OCI-LY7 (cell line): ENCODE measurements around the gene RTL9. TPM values are rescaled to one million over a fixed set of nuclear protein-coding genes. Genes with fewer than 3 reads are reported as not detected.

Experiments
- BruUV-seq: library from RNA; stranded (reverse); fragments of 400-500 nt; replicated peaks from 2 replicates; lab custom pipeline; 2021; lab: Mats Ljungman, UMichigan
- CTCF ChIA-PET: fragments of 300-600 bp; sonication (Branson Sonifier 250); formaldehyde crosslinking; loops from one replicate; lab custom pipeline; 2022; ENCODE audit warnings: antibody characterized with exemption; ENCODE audit not compliant: unreplicated experiment; lab: Charles Lee
- POLR2A ChIA-PET: fragments of 300-600 bp; sonication (Branson Sonifier 250); formaldehyde crosslinking; loops from one replicate; lab custom pipeline; 2022; ENCODE audit warnings: antibody characterized with exemption; lab: Charles Lee
- DNase-seq: peaks from one replicate; pipeline ENCODE4 v3.0.0-alpha.2; 2015; ENCODE audit warnings: low spot score
- H2AFZ ChIP-seq: fragments of 200-600 bp; sonication (generic), shearing (Covaris generic); 2 replicates; pipeline ENCODE4 v1.6.1; 2014; ENCODE audit warnings: mild to moderate bottlenecking, antibody characterized with exemption, low read length, moderate library complexity
- H3K27ac ChIP-seq: fragments of 200-600 bp; sonication (generic); 2 replicates; pipeline ENCODE4 v1.5.1; 2014; ENCODE audit warnings: mixed run types, low read depth, mild to moderate bottlenecking, moderate library complexity, low read length, inconsistent platforms; ENCODE audit not compliant: poor library complexity, severe bottlenecking
- H3K36me3 ChIP-seq: fragments of 200-600 bp; sonication (generic); 2 replicates; pipeline ENCODE4 v1.6.1; 2014; ENCODE audit warnings: mild to moderate bottlenecking, antibody characterized with exemption, low read length, moderate library complexity, mixed read lengths; ENCODE audit not compliant: insufficient read depth
- H3K4me1 ChIP-seq: fragments of 200-600 bp; sonication (generic); 2 replicates; pipeline ENCODE4 v1.5.1; 2014; ENCODE audit warnings: mild to moderate bottlenecking, low read length; ENCODE audit not compliant: insufficient read depth, poor library complexity, severe bottlenecking
- H3K4me2 ChIP-seq: fragments of 200-600 bp; sonication (generic); 2 replicates; pipeline ENCODE4 v1.6.1; 2014; ENCODE audit warnings: mild to moderate bottlenecking, low read length
- H3K4me3 ChIP-seq: fragments of 200-600 bp; sonication (generic); 2 replicates; pipeline ENCODE4 v1.5.1; 2014; ENCODE audit warnings: mild to moderate bottlenecking, low read depth, low read length; ENCODE audit not compliant: poor library complexity, severe bottlenecking
- H3K79me2 ChIP-seq: fragments of 200-600 bp; sonication (generic); 2 replicates; pipeline ENCODE4 v1.6.1; 2016; ENCODE audit warnings: low read depth, mild to moderate bottlenecking, low read length, moderate library complexity, mixed read lengths; ENCODE audit not compliant: insufficient read depth
- H3K9me2 ChIP-seq: fragments of 200-600 bp; sonication (generic); 2 replicates; pipeline ENCODE4 v1.6.1; 2016; ENCODE audit warnings: mild to moderate bottlenecking, low read length, mixed read lengths; ENCODE audit not compliant: insufficient read depth
- H3K9me3 ChIP-seq: fragments of 200-600 bp; sonication (generic); 2 replicates; pipeline ENCODE4 v1.6.1; 2014; ENCODE audit warnings: mild to moderate bottlenecking, mixed run types, low read length, mixed read lengths
- H4K20me1 ChIP-seq: fragments of 200-600 bp; sonication (generic); 2 replicates; pipeline ENCODE4 v1.6.1; 2014; ENCODE audit warnings: mild to moderate bottlenecking, antibody characterized with exemption, low read length, moderate library complexity, mixed read lengths; ENCODE audit not compliant: insufficient read depth
- CTCF ChIP-seq: fragments of 200-600 bp; sonication (generic); conservative IDR thresholded peaks from 2 replicates; pipeline ENCODE4 v1.5.1; 2014; ENCODE audit warnings: mild to moderate bottlenecking, antibody characterized with exemption, low read length, moderate library complexity, mixed read lengths
- EZH2phosphoT487 ChIP-seq: fragments of 200-600 bp; sonication (generic); IDR thresholded peaks from 2 replicates; pipeline ENCODE4 v1.6.1; 2018; ENCODE audit warnings: low read depth, borderline replicate concordance, mild to moderate bottlenecking, mixed run types, antibody characterized with exemption, low read length, moderate library complexity, mixed read lengths
- intact Hi-C: fragments of 100-400 bp; cut with micrococcal nuclease; formaldehyde crosslinking; loops from one replicate; pipeline ENCODE4 v1.10.0; 2022; ENCODE audit not compliant: unreplicated experiment
- total RNA-seq, 2 experiments: library from RNA; depleted of rRNA in 1 of 2; stranded (reverse); fragments of >200 nt in 1 of 2; shearing (Covaris generic) in 1 of 2; gene quantifications; 2 replicates each; pipeline ENCODE4 v1.2.3, GENCODE V29; 2014 to 2022

RTL9 gene
- total RNA-seq, 2 experiments from 2014 or later: not detected

- Histone ChIP-seq H3K4me1 (no peaks in the 10 kb centered on the region), H4K20me1 (no peaks in the 10 kb centered on the region), H3K36me3 (no peaks in the 10 kb centered on the region), H3K4me3 (no peak overlapping the region), H3K4me2 (no peak overlapping the region), H3K79me2 (no peaks in the 10 kb centered on the region), H3K27ac (no peak overlapping the region), H3K9me2 (no peaks in the 10 kb centered on the region), H2AFZ (no peak overlapping the region), H3K9me3 (no peaks in the 10 kb centered on the region)
- DNase-seq: no peak
- CTCF ChIA-PET: no interaction called here
- TF ChIP-seq EZH2phosphoT487: no peak
- TF ChIP-seq CTCF: no peak
- POLR2A ChIA-PET: no interaction called here
- no TSS peak for BruUV-seq
- intact Hi-C loops: no loop called here
Measured at GRCh38 chrX:110363244-110363643, 4.6 kb downstream of the RTL9 start.

- no peak overlapping the region for H2AFZ ChIP-seq
- ChIA-PET POLR2A (interaction anchor here (1.5 to 1.6 kb wide), 2 partner anchors 12 to 50 kb away, joined by 3 to 4 read pairs; no protein-coding TSS in a partner anchor), CTCF (no interaction called here)
- no peak overlapping the region for H3K4me2 ChIP-seq
- intact Hi-C loops: no loop called here
- H3K27ac ChIP-seq: no peak overlapping the region
- no peak for DNase-seq
- H3K36me3 ChIP-seq: no peaks in the 10 kb centered on the region
- H3K4me1 ChIP-seq: no peaks in the 10 kb centered on the region
- no TSS peak for BruUV-seq
- H3K9me2 ChIP-seq: no peaks in the 10 kb centered on the region
- H3K4me3 ChIP-seq: no peak overlapping the region
- H3K9me3 ChIP-seq: no peaks in the 10 kb centered on the region
- no peaks in the 10 kb centered on the region for H3K79me2 ChIP-seq
- H4K20me1 ChIP-seq: no peaks in the 10 kb centered on the region
- TF ChIP-seq CTCF: no peak
- TF ChIP-seq EZH2phosphoT487: no peak
Measured at GRCh38 chrX:110373310-110373709, 14.7 kb downstream of the RTL9 start.

GRCh38 chrX:110374559-110374958 is 15.9 kb downstream of the RTL9 start:
- H3K4me3 ChIP-seq: no peak overlapping the region
- H3K4me2 ChIP-seq: no peak overlapping the region
- H3K36me3 ChIP-seq: no peaks in the 10 kb centered on the region
- no peaks in the 10 kb centered on the region for H4K20me1 ChIP-seq
- no peak for DNase-seq
- ChIA-PET POLR2A (interaction anchor here (0.7 to 1.6 kb wide), 3 partner anchors 11 to 125 kb away, joined by 3 to 4 read pairs (median 3); no protein-coding TSS in a partner anchor), CTCF (no interaction called here)
- TF ChIP-seq CTCF (no peak), EZH2phosphoT487 (no peak)
- no peak overlapping the region for H2AFZ ChIP-seq
- H3K4me1 ChIP-seq: no peaks in the 10 kb centered on the region
- H3K9me2 ChIP-seq: no peaks in the 10 kb centered on the region
- no peaks in the 10 kb centered on the region for H3K79me2 ChIP-seq
- H3K27ac ChIP-seq: no peak overlapping the region
- intact Hi-C loops: no loop called here
- H3K9me3 ChIP-seq: no peaks in the 10 kb centered on the region
- BruUV-seq: no TSS peak
